MV-4-11 (cell line): Measurements from ENCODE around the gene MCF2L2.
"Not testable (repeated sequence)": the region's sequence is repeated elsewhere in the genome, so short reads cannot be mapped to it uniquely, and the experiment has no call there.

Source experiments
- DNase-seq: peaks from one replicate; lab custom pipeline; 2025; lab: John Stamatoyannopoulos, UW

The MCF2L2 gene

DNA sequence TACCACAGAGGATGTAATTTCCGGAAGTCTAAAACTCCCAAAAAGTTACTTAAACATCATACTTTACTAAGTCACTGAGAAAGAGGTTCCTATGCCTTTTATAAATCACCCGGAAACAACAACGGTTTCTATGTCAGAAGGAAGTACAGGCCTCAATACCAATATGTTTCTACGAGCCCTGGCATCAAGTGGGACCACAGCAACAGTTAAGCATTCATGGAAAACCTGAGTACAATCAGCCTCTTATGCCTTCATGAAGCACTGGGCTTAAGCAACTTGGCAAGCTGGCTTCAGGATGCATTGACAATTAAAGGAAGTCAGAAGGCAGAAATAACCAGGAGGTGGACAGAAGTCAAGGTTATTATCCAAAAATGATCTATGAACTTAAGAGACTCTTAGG, 194.5 kb downstream of the MCF2L2 start:
- peak; percentile 57 for DNase-seq

GRCh38 chr3:183230826-183231225, 197.6 kb downstream of the MCF2L2 start:
- DNase-seq, result no peak

DNA sequence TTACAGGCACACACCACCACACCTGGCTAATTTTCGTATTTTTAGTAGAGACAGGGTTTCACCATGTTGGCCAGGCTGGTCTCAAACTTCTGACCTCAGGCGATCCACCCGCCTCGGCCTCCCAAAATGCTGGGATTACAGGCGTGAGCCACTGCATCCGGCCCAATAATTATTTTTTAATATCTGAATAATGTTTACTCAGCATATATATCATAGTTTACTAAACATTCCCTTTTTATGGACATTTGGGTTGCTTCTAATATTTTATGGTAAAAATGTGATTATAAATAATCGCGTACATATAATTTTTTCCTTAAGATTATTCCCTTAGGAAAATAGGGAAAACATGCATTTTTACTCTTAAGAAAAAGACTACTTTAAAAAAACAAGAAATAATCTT, 198.2 kb downstream of the MCF2L2 start:
- not testable (repeated sequence) for DNase-seq

DNA sequence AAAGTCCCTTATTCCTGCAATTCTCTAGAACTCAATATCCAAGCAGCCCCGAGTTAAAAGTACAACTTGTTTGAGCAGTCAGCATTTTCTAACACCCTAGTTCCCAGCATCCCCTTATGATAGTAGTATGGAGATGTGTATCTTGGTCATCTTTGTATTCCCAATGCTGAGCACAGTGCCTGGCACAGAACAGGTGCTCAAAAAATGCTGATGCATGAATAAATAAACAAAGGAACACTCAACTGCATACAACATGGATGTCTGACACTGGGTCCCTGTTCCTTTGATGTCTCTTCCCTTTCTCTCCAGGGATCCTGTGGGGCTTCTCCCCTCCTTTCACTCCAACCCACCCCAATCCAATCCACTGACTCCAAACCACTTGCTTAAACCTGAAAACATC, 199.2 kb downstream of the MCF2L2 start:
- DNase-seq, result no peak

DNA sequence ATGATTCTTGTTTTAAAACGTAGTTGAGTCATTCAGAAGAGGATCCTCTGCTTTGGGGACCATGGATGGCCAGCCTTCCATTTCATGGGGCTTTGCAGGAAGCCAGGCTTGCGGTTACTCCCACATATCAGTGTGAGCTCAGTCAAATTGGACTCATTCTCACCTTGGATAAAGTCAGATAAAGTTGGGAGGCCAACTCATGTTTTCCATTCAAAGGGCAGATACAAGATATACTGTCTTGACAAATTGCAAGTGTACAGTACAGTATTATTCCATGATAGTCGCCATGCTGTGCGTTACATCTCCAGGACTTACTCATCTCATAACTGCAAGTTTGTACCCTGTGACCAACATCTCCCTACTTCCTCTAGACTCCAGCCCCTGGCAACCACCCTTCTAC, 200.8 kb downstream of the MCF2L2 start:
- no peak for DNase-seq

GRCh38 chr3:183226333-183226890, 202.0 kb downstream of the MCF2L2 start:
- no peak for DNase-seq

- no peak for DNase-seq
Measured at GRCh38 chr3:183224180-183224970, 204.0 kb downstream of the MCF2L2 start.

DNA sequence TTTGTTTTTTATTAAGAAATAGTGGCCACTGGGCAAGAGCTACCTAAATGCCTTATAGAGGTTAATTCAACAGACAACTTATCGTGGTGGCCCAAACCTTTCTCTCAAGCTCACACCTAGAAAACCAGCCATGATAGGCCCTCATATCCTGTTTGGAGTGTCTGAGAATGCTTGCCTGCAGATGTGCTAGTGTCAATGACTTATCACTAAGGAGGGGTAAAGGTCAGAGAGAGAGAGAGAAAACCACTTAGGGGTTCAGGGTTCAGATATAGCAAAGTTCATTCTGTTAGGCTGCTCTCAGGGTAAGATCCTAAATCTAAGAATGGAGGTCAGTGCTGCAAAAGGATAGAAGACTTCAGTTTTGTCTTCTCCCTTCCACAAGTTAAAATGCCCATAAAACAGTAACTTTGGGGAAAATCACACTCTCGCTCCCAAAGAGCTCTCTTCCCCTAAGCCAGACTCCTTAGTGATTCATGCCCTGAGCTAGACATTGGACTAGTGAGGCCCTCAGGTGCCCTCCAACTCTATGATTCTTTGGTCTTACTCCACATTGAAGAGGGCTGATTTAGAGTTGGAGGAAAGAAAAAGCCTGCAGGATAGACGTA, 205.7 kb downstream of the MCF2L2 start:
- DNase-seq, result no peak

GRCh38 chr3:183220828-183221227, 207.6 kb downstream of the MCF2L2 start:
- DNase-seq, result no peak

- DNase-seq, result peak; percentile 96
Measured at GRCh38 chr3:183218826-183219225, 209.6 kb downstream of the MCF2L2 start.

DNA sequence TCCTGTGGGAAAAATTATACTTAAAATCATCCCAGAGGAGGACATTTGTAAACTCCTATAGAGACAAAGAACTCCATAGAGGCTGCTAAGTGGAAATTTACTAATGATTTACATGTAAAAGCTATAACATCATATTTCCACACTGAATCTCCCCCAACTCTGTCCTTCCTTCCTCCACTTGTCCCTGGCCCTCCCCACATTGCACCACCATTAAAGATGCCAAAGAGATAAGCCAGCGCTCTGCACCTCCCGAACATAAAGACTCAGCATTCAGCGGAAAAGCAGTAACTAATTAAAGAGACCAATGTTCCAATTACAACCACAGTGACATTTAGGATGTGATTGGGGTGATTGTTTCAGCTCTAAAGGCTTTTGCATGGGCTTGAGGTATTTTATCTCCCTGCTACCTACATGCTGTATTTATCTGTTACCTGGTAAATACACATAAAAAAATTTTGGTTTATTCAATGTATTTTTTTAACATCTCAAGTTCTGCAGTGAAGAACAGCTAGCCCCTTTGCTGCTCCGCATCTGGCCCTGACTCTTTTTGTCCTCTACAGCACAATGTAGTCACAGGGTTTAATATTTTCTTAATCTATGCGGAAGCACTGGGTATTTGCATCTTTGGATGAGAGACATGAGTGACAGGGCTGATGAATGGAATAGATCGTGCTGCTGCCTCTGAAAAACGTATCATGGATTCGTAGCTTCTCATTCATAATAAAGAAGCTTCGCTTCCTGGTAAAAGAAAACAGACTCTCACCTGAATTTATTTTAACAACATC, 210.7 kb downstream of the MCF2L2 start:
- no peak for DNase-seq

GRCh38 chr3:183215591-183216202, 212.7 kb downstream of the MCF2L2 start:
- DNase-seq, result no peak

- no peak for DNase-seq
Measured at GRCh38 chr3:183214277-183214612, 214.2 kb downstream of the MCF2L2 start.

- DNase-seq, result no peak
Measured at GRCh38 chr3:183213415-183214276, 214.8 kb downstream of the MCF2L2 start.

DNA sequence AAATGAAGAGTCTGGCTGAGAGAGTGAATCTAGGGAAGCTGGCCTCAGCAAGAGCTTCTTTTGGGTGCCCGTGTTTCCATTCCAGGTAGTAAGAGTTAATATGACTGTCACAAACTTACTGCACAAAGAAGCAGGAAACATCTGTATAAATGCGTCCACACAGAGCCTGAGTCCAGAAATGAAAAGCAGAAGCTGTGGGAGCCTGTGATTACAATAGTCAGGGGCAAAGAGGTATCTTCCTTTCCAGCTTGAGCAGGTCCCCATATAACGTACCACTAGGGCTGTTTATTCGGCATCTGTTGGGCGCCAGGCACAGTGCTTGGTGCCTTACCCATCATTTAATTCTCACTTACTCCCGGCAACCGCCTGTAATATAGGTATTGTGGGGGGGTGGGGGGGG, 215.9 kb downstream of the MCF2L2 start:
- peak; percentile 89 for DNase-seq

DNA sequence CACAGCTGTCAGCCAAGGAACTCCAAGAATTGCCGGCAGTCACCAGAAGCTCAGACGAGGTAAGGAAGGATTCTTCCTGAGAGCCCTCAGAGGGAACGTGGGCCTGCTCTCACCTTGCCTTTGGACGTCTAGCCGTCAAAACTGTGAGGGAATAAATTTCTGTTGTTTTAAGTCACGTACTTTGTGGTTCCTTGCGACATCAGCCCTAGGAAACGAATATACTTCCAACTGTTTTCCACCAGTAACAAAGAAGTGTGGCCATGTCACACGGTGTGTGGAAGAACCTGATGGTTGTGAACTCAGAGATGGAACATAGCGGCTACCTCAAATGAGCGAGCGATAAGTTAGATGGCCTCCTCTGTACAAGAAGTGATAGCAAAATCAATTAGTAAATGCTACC, 216.3 kb downstream of the MCF2L2 start:
- DNase-seq, result peak; percentile 44

DNA sequence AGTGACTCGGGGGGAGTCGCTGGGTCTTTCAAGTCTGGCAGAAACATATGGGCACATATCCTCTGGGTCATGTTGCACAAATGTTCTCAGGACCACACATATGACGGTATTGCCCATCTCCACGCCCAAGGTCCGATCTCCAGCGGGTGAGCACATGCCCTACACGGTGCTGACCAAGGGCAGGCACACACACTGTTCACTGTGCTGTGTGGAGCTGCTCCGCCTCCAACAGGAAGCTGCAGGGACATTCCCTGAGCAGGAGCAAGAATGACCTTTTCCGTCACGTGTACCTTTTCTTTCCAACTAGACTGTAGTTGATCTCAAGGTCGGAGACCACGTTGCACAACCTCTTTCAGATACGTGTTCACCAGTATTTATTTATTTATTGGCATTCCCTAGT, 217.1 kb downstream of the MCF2L2 start:
- no peak for DNase-seq

DNA sequence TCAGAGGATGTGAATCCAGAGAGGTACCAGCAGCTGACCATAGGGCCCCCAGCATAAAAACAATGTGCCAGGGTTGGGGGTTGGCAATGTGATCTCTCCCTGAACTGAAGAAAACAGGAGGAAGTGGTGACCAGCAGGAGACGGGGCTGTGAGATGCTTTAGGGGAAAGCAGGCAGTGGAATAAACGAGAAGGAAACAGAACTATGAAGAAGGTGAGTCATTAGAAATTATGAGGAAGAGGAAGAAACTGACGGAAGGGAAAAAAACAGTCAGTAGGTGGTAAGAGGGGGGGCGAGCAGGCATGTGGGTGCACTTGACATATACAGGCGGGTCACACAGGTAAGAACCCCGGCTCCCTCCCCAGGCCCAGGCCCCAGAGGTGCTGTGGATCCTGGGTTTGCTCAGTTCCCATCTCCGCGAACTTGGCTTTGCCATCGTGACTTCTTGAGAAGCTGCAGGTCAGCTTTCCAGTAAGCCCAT, 217.5 kb downstream of the MCF2L2 start:
- peak; percentile 88 for DNase-seq

GRCh38 chr3:183210341-183210740, 218.1 kb downstream of the MCF2L2 start:
- DNase-seq, result peak; percentile 85

GRCh38 chr3:183208800-183209199, 219.6 kb downstream of the MCF2L2 start:
- no peak for DNase-seq

DNA sequence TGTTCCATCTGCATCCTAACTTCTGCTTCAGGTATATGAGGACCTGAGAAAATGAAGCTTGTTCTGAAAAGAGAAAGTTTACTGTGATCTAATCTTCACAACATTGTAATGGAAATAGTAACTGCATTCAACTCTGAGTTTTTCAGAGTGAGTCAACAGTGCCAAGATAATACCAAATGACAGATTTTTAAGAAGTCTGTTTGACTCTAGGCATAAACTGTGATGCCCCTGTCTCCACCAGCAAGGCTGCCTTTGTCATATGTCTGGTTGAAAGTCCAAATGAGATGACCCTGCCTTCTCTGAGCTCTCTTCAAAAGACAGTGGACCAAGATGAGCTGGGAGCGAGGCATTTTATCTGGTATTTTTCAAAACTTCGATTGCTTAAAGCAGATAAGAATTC, 220.2 kb downstream of the MCF2L2 start:
- no peak for DNase-seq
